HepG2 (cell line): ENCODE measurements around the gene HTRA1. TPM values are rescaled to one million over a fixed set of nuclear protein-coding genes. Genes with fewer than 3 reads are reported as not detected.

Experiments used
- ATAC-seq: fragments of 200-7000 bp; cut with Tn5 transposase; 3 replicates; pipeline ENCODE4 v1.9.1; 2020; ENCODE audit warnings: mild to moderate bottlenecking, moderate library complexity
- BruUV-seq: library from RNA; stranded (reverse); fragments of 400-500 nt; replicated peaks from 2 replicates; lab custom pipeline; 2021; lab: Mats Ljungman, UMichigan
- CTCF ChIA-PET: fragments of 300-600 bp; formaldehyde crosslinking; extraction: SDS; loops from one replicate; lab custom pipeline; 2021; ENCODE audit warnings: low total read pairs, inconsistent platforms, low intra/inter-chr PET ratio; lab: Yijun Ruan, JAX
- POLR2A ChIA-PET: fragments of 350-600 bp; sonication (Branson Sonifier 250); formaldehyde crosslinking; loops from one replicate; lab custom pipeline; 2020; ENCODE audit warnings: antibody characterized with exemption, inconsistent platforms; lab: Yijun Ruan, JAX
- DNase-seq: peaks from one replicate; pipeline ENCODE4 v3.0.0-alpha.2; 2015; ENCODE audit warnings: low spot score
- FAIRE-seq: peaks from 3 replicates; lab custom pipeline; 2011; peaks lifted over from hg19 to GRCh38; lab: Jason Lieb, UNC
- H2AFZ ChIP-seq: one replicate; pipeline ENCODE4 v1.6.1; 2011; ENCODE audit warnings: low read length, inconsistent platforms
- H3K27ac ChIP-seq: fragments of 300-600 bp; 3 replicates; pipeline ENCODE4 v1.8.0; 2011; ENCODE audit warnings: mixed run types, mild to moderate bottlenecking, mixed read lengths, low read length, inconsistent platforms; ENCODE audit not compliant: insufficient read depth; ENCODE audit errors: extremely low read length
- H3K27me3 ChIP-seq, 2 experiments: fragments of 200-600 bp in 1 of 2; 2 replicates in 1 of 2; 3 replicates in 1 of 2; pipeline versions ENCODE4 v1.6.0 to v1.8.0; 2011; ENCODE audit warnings: low read length in 2 of 2, mild to moderate bottlenecking in 2 of 2, moderate library complexity in 2 of 2, inconsistent platforms in 1 of 2; ENCODE audit not compliant: insufficient read depth in 2 of 2, control insufficient read depth in 1 of 2
- H3K36me3 ChIP-seq, 2 experiments: fragments of 200-600 bp in 1 of 2; replicated peaks in 1 of 2; 2 replicates in 1 of 2; 3 replicates in 1 of 2; pipeline versions ENCODE4 v1.5.1 to v1.8.0; 2011; ENCODE audit warnings: low read length in 2 of 2, inconsistent platforms in 1 of 2; ENCODE audit not compliant: insufficient read depth in 2 of 2, control insufficient read depth in 1 of 2
- H3K4me1 ChIP-seq: 2 replicates; pipeline ENCODE4 v1.5.1; 2012; ENCODE audit warnings: low read length, inconsistent platforms; ENCODE audit not compliant: insufficient read depth
- H3K4me2 ChIP-seq: 2 replicates; pipeline ENCODE4 v1.6.0; 2011; ENCODE audit warnings: low read depth, low read length, inconsistent platforms
- H3K4me3 ChIP-seq, 3 experiments: fragments of 200-600 bp in 1 of 3; sonication (generic), shearing (Covaris generic) in 1 of 3; replicated peaks in 1 of 3; 2 replicates each; pipeline ENCODE4 v1.5.1; 2011 to 2016; ENCODE audit warnings: low read length in 3 of 3, inconsistent platforms in 2 of 3, low read depth in 2 of 3, mild to moderate bottlenecking in 2 of 3, control low read depth in 1 of 3, mixed read lengths in 1 of 3; ENCODE audit not compliant: insufficient read depth in 1 of 3
- H3K79me2 ChIP-seq: one replicate; pipeline ENCODE4 v1.6.1; 2011; ENCODE audit warnings: low read length, inconsistent platforms; ENCODE audit not compliant: insufficient read depth
- H3K9ac ChIP-seq: 2 replicates; pipeline ENCODE4 v1.6.0; 2011; ENCODE audit warnings: mild to moderate bottlenecking, low read depth, low read length, inconsistent platforms; ENCODE audit not compliant: insufficient read depth
- H3K9me3 ChIP-seq: 2 replicates; pipeline ENCODE4 v1.5.1; 2012; ENCODE audit warnings: mild to moderate bottlenecking, low read length
- H4K20me1 ChIP-seq: 2 replicates; pipeline ENCODE4 v1.6.0; 2011; ENCODE audit warnings: inconsistent platforms, mild to moderate bottlenecking, low read length, moderate library complexity; ENCODE audit not compliant: insufficient read depth
- NFYB ChIP-seq: sonication (generic); formaldehyde crosslinking; IDR thresholded peaks from 2 replicates; pipeline ENCODE4 v1.4.0; 2020; ENCODE audit warnings: missing genetic modification reagents
- TBX3 ChIP-seq: fragments of 450-650 bp; IDR thresholded peaks from 2 replicates; pipeline ENCODE4 v1.6.1; 2017; ENCODE audit warnings: antibody characterized with exemption, mild to moderate bottlenecking, inconsistent platforms, borderline replicate concordance
- WIZ ChIP-seq: sonication (generic); formaldehyde crosslinking; IDR thresholded peaks from 2 replicates; pipeline ENCODE4 v1.5.1; 2020; ENCODE audit warnings: mild to moderate bottlenecking, missing genetic modification reagents
- ZNF138 ChIP-seq: sonication (generic); formaldehyde crosslinking; IDR thresholded peaks from 2 replicates; pipeline ENCODE4 v1.5.0; 2020; ENCODE audit warnings: mild to moderate bottlenecking, low read depth, missing genetic modification reagents
- ZNF292 ChIP-seq: sonication (generic); formaldehyde crosslinking; IDR thresholded peaks from 2 replicates; pipeline ENCODE4 v1.8.1; 2022; ENCODE audit warnings: mild to moderate bottlenecking, low read depth, missing genetic modification reagents, borderline replicate concordance
- ZNF775 ChIP-seq: sonication (generic); formaldehyde crosslinking; IDR thresholded peaks from 2 replicates; pipeline ENCODE4 v1.4.0; 2020; ENCODE audit warnings: missing genetic modification reagents, mild to moderate bottlenecking, moderate library complexity, borderline replicate concordance
- WGBS: methylation state at CpG from one replicate; pipeline ENCODE4 v1.1.6; 2017; ENCODE audit warnings: low lambda C conversion rate; 5-methylcytosine and 5-hydroxymethylcytosine counted together
- in situ Hi-C: cut with HindIII; loops from 2 replicates; pipeline ENCODE4 v1.10.0; 2017; ENCODE audit warnings: low pct_unique_long_range_greater_than_20kb; ENCODE audit not compliant: extremely low pct_ligation_motif_present
- intact Hi-C: fragments of 100-400 bp; cut with micrococcal nuclease; formaldehyde crosslinking; loops from one replicate; pipeline ENCODE4 v1.10.0; 2022; ENCODE audit not compliant: unreplicated experiment
- polyA plus RNA-seq, 8 experiments: library from polyadenylated mRNA; depleted of rRNA in 3 of 8; stranded (reverse) in 7 of 8; unstranded in 1 of 8; fragments of >200 nt; fragmentation: Illumina TruSeq in 4 of 8; extraction: Trizol in 4 of 8; gene quantifications; 2 replicates each; pipeline versions ENCODE4 v1.2.1 to v1.2.3, GENCODE V29; 2011 to 2016; ENCODE audit warnings: low read depth in 4 of 8, missing spikeins in 1 of 8, mixed read lengths in 1 of 8; ENCODE audit not compliant: insufficient read depth in 1 of 8
- total RNA-seq, 5 experiments: library from RNA; depleted of rRNA; stranded (reverse); fragments of >200 nt; fragmentation: Illumina TruSeq; extraction: Trizol; gene quantifications; 2 replicates each; pipeline ENCODE4 v1.2.3, GENCODE V29; 2016; ENCODE audit warnings: low read depth in 1 of 5
- TF ChIP-seq, protein P1 (sequence below): sonication (generic); formaldehyde crosslinking; IDR thresholded peaks from 2 replicates; pipeline ENCODE4 v1.5.1; 2020; ENCODE audit warnings: mild to moderate bottlenecking, missing genetic modification reagents, moderate library complexity
- TF ChIP-seq, protein P2 (sequence below): sonication (generic); IDR thresholded peaks from 2 replicates; pipeline ENCODE4 v1.6.1; 2016; ENCODE audit warnings: low read depth, borderline replicate concordance
- TF ChIP-seq, protein P3 (sequence below): sonication (generic); formaldehyde crosslinking; IDR thresholded peaks from 2 replicates; pipeline ENCODE4 v1.8.1; 2022; ENCODE audit warnings: low read depth, mild to moderate bottlenecking, missing genetic modification reagents

Gene HTRA1
- total and polyA plus RNA-seq, 2 of the 13 experiments (the other 11 are each of a cell fraction or from before 2014, with no cell fraction given) = 0.11 to 0.40 TPM

DNA sequence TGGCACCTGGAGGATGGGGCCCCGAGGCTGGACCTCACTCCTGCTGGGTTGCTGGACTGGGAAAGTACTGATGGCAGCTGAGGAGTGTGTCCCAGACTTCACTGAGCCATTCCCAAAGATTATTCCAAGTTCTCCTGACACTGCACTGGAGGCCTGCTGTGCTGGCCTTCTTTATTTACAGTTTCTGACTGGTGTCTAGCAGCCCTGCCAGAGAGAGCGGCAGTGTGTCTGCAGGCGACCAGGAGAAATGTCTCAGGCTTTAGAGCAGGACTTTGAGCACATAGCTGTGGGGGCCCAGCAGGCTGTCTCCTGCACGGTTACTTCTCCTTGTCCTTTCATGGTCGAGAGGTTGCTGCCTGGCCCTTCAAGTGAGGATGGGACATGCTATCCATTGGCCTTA, 16.1 kb downstream of the HTRA1 start (continued):
- no peak for TF ChIP-seq TBX3
- TF ChIP-seq, all 625 proteins: peak for 0

DNA sequence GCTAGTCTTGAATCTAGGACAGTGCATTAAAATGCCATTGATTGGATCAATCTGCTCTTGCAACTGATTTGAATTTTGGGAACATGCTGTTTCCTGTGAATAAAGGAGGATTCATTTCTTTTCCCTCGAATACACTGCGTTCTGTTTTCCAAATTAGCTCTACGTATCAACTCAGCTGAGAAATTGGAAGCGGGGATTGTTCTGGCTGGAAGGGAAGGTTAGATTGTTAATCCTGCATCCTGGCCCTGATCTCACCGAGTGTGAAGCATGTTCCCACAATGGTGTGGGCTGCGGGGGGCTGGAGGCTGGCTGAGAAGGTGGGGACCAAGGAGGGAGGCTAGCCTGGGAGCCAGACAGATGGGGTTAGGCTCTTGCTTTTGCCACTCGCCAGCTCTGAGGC, 17.6 kb downstream of the HTRA1 start:
- no peaks in the 10 kb centered on the region for H3K36me3 ChIP-seq
- no peak for ATAC-seq
- ChIA-PET POLR2A (no interaction called here), CTCF (no interaction called here)
- in situ Hi-C loops = no loop called here
- no peaks in the 10 kb centered on the region for H3K79me2 ChIP-seq
- no peak overlapping the region for H3K9ac ChIP-seq
- H2AFZ ChIP-seq = no peak overlapping the region
- 25% methylated on average over 7 of the region's 7 CpGs for WGBS
- no TSS peak for BruUV-seq
- 0 out of 2 replicates have a peak, but pooled peaks cover 8% of the 10 kb centered on the region for H3K4me1 ChIP-seq
- TF ChIP-seq ZNF138 (CRISPR knock-in tag) = no peak
- TF ChIP-seq ZNF292 (CRISPR knock-in tag) = no peak
- TF ChIP-seq, protein P1, sequence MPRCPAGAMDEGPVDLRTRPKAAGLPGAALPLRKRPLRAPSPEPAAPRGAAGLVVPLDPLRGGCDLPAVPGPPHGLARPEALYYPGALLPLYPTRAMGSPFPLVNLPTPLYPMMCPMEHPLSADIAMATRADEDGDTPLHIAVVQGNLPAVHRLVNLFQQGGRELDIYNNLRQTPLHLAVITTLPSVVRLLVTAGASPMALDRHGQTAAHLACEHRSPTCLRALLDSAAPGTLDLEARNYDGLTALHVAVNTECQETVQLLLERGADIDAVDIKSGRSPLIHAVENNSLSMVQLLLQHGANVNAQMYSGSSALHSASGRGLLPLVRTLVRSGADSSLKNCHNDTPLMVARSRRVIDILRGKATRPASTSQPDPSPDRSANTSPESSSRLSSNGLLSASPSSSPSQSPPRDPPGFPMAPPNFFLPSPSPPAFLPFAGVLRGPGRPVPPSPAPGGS (CRISPR knock-in tag) = no peak
- TF ChIP-seq, protein P2, sequence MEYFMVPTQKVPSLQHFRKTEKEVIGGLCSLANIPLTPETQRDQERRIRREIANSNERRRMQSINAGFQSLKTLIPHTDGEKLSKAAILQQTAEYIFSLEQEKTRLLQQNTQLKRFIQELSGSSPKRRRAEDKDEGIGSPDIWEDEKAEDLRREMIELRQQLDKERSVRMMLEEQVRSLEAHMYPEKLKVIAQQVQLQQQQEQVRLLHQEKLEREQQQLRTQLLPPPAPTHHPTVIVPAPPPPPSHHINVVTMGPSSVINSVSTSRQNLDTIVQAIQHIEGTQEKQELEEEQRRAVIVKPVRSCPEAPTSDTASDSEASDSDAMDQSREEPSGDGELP = no peak
- TF ChIP-seq, protein P3, sequence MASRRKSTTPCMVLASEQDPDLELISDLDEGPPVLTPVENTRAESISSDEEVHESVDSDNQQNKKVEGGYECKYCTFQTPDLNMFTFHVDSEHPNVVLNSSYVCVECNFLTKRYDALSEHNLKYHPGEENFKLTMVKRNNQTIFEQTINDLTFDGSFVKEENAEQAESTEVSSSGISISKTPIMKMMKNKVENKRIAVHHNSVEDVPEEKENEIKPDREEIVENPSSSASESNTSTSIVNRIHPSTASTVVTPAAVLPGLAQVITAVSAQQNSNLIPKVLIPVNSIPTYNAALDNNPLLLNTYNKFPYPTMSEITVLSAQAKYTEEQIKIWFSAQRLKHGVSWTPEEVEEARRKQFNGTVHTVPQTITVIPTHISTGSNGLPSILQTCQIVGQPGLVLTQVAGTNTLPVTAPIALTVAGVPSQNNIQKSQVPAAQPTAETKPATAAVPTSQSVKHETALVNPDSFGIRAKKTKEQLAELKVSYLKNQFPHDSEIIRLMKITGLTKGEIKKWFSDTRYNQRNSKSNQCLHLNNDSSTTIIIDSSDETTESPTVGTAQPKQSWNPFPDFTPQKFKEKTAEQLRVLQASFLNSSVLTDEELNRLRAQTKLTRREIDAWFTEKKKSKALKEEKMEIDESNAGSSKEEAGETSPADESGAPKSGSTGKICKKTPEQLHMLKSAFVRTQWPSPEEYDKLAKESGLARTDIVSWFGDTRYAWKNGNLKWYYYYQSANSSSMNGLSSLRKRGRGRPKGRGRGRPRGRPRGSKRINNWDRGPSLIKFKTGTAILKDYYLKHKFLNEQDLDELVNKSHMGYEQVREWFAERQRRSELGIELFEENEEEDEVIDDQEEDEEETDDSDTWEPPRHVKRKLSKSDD = no peak
- no peak for TF ChIP-seq NFYB
- TF ChIP-seq ZNF775 (CRISPR knock-in tag) = no peak
- TF ChIP-seq WIZ (CRISPR knock-in tag) = no peak
- DNase-seq = no peak
- no peak overlapping the region for H3K27ac ChIP-seq
- intact Hi-C loops = no loop called here
- H3K4me2 ChIP-seq = no peak overlapping the region
- no peaks in the 10 kb centered on the region for H4K20me1 ChIP-seq
- FAIRE-seq = no peak
- H3K9me3 ChIP-seq = no peaks in the 10 kb centered on the region
- H3K4me3 ChIP-seq = no peak overlapping the region
- peaks cover 3 to 40% of the 10 kb centered on the region in 2 experiments; a peak in 4 of 5 replicates for H3K27me3 ChIP-seq
